ENCODE measurements around the gene SUMO2. TPM values are rescaled to one million over a fixed set of nuclear protein-coding genes. Genes with fewer than 3 reads are reported as not detected.

Gene SUMO2
- total and polyA plus RNA-seq, 2 experiments from 2014 or later: 139 to 890 TPM

DNA sequence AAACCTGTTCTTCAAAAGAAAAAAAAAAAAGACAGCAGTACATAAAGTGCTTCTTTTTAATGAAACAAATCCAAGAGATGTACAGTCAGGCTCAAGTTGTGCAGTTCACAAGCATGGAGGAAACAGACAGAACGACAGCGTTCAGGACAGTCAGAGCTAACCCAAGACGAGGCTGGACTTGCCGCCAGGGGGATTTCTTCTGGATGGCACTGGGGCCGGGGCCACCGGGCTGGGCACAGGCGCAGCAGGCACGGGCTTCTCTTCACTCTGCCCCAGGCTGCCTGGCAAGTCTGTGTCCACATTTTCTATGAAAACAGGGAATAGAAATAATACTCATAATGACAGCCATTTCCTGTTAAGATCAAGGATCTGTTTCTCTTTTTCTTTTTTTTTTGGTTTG is 46.8 kb downstream of the SUMO2 start (continued):
- TF ChIP-seq, protein P1, sequence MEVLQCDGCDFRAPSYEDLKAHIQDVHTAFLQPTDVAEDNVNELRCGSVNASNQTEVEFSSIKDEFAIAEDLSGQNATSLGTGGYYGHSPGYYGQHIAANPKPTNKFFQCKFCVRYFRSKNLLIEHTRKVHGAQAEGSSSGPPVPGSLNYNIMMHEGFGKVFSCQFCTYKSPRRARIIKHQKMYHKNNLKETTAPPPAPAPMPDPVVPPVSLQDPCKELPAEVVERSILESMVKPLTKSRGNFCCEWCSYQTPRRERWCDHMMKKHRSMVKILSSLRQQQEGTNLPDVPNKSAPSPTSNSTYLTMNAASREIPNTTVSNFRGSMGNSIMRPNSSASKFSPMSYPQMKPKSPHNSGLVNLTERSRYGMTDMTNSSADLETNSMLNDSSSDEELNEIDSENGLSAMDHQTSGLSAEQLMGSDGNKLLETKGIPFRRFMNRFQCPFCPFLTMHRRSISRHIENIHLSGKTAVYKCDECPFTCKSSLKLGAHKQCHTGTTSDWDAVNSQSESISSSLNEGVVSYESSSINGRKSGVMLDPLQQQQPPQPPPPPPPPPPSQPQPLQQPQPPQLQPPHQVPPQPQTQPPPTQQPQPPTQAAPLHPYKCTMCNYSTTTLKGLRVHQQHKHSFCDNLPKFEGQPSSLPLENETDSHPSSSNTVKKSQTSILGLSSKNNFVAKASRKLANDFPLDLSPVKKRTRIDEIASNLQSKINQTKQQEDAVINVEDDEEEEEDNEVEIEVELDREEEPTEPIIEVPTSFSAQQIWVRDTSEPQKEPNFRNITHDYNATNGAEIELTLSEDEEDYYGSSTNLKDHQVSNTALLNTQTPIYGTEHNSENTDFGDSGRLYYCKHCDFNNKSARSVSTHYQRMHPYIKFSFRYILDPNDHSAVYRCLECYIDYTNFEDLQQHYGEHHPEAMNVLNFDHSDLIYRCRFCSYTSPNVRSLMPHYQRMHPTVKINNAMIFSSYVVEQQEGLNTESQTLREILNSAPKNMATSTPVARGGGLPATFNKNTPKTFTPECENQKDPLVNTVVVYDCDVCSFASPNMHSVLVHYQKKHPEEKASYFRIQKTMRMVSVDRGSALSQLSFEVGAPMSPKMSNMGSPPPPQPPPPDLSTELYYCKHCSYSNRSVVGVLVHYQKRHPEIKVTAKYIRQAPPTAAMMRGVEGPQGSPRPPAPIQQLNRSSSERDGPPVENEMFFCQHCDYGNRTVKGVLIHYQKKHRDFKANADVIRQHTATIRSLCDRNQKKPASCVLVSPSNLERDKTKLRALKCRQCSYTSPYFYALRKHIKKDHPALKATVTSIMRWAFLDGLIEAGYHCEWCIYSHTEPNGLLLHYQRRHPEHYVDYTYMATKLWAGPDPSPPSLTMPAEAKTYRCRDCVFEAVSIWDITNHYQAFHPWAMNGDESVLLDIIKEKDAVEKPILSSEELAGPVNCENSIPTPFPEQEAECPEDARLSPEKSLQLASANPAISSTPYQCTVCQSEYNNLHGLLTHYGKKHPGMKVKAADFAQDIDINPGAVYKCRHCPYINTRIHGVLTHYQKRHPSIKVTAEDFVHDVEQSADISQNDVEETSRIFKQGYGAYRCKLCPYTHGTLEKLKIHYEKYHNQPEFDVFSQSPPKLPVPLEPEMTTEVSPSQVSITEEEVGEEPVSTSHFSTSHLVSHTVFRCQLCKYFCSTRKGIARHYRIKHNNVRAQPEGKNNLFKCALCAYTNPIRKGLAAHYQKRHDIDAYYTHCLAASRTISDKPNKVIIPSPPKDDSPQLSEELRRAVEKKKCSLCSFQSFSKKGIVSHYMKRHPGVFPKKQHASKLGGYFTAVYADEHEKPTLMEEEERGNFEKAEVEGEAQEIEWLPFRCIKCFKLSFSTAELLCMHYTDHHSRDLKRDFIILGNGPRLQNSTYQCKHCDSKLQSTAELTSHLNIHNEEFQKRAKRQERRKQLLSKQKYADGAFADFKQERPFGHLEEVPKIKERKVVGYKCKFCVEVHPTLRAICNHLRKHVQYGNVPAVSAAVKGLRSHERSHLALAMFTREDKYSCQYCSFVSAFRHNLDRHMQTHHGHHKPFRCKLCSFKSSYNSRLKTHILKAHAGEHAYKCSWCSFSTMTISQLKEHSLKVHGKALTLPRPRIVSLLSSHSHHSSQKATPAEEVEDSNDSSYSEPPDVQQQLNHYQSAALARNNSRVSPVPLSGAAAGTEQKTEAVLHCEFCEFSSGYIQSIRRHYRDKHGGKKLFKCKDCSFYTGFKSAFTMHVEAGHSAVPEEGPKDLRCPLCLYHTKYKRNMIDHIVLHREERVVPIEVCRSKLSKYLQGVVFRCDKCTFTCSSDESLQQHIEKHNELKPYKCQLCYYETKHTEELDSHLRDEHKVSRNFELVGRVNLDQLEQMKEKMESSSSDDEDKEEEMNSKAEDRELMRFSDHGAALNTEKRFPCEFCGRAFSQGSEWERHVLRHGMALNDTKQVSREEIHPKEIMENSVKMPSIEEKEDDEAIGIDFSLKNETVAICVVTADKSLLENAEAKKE (CRISPR knock-in tag; IDR thresholded peaks at IDR 0.05): no peak

DNA sequence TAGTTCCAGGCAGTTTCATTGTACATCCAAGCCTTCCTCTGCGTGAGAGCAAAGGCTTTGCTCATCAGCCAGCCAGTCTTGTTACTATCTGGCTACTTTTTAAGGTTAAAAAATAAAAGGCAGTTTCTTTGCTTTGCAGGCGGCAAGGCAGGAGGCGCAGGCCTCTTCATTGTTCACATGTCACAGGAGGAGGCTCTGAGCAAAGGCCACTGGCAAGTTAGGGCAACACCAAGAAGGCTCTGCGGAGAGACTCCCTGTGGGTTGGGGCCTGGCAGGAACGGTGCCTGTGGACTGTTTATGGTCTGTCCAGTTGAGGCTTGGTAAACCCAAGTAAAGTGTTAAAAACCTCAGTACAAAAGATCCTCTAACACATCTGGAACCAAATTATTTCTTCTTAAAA is 47.3 kb downstream of the SUMO2 start:
- Histone ChIP-seq H2AFZ (no peak overlapping the region), H3K4me2 (no peak overlapping the region), H3K27me3 (ENCODE audit: insufficient read depth) (0 out of 2 replicates have a peak, but pooled peaks cover 3% of the 10 kb centered on the region), H3K4me3 (no peak overlapping the region), H3K27ac (ENCODE audit: low read depth) (peak overlapping the region; percentile 92), H3K36me3 (ENCODE audit: insufficient read depth) (peaks cover 35% of the 10 kb centered on the region), H4K20me1 (replicated peaks; ENCODE audit: insufficient read depth) (peaks cover 39% of the 10 kb centered on the region), H3F3A (replicated peaks; ENCODE audit: low read depth) (peaks cover 79% of the 10 kb centered on the region), H3K9me2 (ENCODE audit: insufficient read depth) (no peaks in the 10 kb centered on the region), H3K4me1 (ENCODE audit: insufficient read depth) (peaks cover 9% of the 10 kb centered on the region; the same call in 1 of the 2 replicates), H3K79me2 (replicated peaks; ENCODE audit: insufficient read depth) (peaks cover 12% of the 10 kb centered on the region; the same call in 1 of the 2 replicates)
- H3K27me3 Mint-ChIP-seq (ENCODE audit: insufficient read depth, low read depth, poor library complexity): peaks cover 29% of the 10 kb centered on the region
- H3K9me3 Mint-ChIP-seq: no peaks in the 10 kb centered on the region
- H3K4me3 Mint-ChIP-seq: no peak overlapping the region; the same call in 2 of the 3 replicates
- no peak for TF ChIP-seq POLR2AphosphoS5 (IDR thresholded peaks at IDR 0.05; ENCODE audit: low read depth)
- TF ChIP-seq EZH2phosphoT487 (IDR thresholded peaks at IDR 0.05; ENCODE audit: unreplicated experiment): no peak
- no peak for TF ChIP-seq STAT1 (IDR thresholded peaks at IDR 0.05; ENCODE audit: unreplicated experiment)
- TF ChIP-seq, protein P2, sequence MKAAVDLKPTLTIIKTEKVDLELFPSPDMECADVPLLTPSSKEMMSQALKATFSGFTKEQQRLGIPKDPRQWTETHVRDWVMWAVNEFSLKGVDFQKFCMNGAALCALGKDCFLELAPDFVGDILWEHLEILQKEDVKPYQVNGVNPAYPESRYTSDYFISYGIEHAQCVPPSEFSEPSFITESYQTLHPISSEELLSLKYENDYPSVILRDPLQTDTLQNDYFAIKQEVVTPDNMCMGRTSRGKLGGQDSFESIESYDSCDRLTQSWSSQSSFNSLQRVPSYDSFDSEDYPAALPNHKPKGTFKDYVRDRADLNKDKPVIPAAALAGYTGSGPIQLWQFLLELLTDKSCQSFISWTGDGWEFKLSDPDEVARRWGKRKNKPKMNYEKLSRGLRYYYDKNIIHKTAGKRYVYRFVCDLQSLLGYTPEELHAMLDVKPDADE (IDR thresholded peaks at IDR 0.05): no peak
- TF ChIP-seq, protein P1 (CRISPR knock-in tag; IDR thresholded peaks at IDR 0.05): no peak
- TF ChIP-seq CREB1 (CRISPR knock-in tag; IDR thresholded peaks at IDR 0.05; ENCODE audit: low read depth): no peak
- ATAC-seq (no peak), DNase-seq (ENCODE audit: low spot score) (no peak)
- peaks cover 60% of the 10 kb centered on the region for H3K36me3 Mint-ChIP-seq (ENCODE audit: low read depth)
- peaks cover 5% of the 10 kb centered on the region for H3K4me1 Mint-ChIP-seq
- H3K27ac Mint-ChIP-seq: peak overlapping the region; percentile 28; the same call in 1 of the 2 replicates

All from GM23338 (cell line).